Rectal smooth muscle tissue (tissue), 1 donor: Measurements from ENCODE around the gene B3GLCT.

Experiments used
- H3K27ac ChIP-seq: one replicate; pipeline ENCODE4 v1.7.0; 2013; ENCODE audit warnings: low read depth, low read length, inconsistent platforms
- H3K27me3 ChIP-seq: one replicate; pipeline ENCODE4 v1.7.0; 2013; ENCODE audit warnings: low read length; ENCODE audit not compliant: control insufficient read depth, insufficient read depth
- H3K36me3 ChIP-seq: one replicate; pipeline ENCODE4 v1.7.0; 2013; ENCODE audit warnings: low read length; ENCODE audit not compliant: control insufficient read depth, insufficient read depth
- H3K4me1 ChIP-seq: one replicate; pipeline ENCODE4 v1.7.0; 2013; ENCODE audit warnings: low read length; ENCODE audit not compliant: control insufficient read depth, insufficient read depth
- H3K4me3 ChIP-seq: one replicate; pipeline ENCODE4 v1.7.0; 2013; ENCODE audit warnings: low read length
- H3K9ac ChIP-seq: one replicate; pipeline ENCODE4 v1.7.0; 2013; ENCODE audit warnings: low read length

The B3GLCT gene

DNA sequence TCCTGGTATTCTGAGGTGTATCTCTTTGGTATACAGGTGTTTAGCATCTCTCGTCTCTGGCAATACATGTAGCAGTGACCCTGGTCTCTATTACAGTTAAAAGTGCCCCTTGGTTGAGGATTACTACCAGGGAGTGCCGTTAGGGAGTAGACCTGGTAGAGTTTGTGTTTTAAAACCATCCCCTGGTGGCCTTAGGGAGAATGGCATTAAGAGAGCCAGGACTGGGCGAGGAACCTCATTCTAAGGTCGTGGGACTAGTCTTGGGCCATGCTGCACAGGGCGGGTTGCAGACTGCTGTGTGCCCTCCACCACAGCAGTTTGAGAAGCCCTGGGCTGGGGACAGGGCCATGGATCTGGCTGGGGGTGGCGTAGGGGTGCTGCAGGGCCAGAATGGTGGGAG is 35.0 kb downstream of the B3GLCT start:
- no peaks in the 10 kb centered on the region for H3K36me3 ChIP-seq
- no peaks in the 10 kb centered on the region for H3K27me3 ChIP-seq
- H3K4me1 ChIP-seq = no peaks in the 10 kb centered on the region
- H3K27ac ChIP-seq = no peak overlapping the region
- no peak overlapping the region for H3K9ac ChIP-seq
- no peak overlapping the region for H3K4me3 ChIP-seq

DNA sequence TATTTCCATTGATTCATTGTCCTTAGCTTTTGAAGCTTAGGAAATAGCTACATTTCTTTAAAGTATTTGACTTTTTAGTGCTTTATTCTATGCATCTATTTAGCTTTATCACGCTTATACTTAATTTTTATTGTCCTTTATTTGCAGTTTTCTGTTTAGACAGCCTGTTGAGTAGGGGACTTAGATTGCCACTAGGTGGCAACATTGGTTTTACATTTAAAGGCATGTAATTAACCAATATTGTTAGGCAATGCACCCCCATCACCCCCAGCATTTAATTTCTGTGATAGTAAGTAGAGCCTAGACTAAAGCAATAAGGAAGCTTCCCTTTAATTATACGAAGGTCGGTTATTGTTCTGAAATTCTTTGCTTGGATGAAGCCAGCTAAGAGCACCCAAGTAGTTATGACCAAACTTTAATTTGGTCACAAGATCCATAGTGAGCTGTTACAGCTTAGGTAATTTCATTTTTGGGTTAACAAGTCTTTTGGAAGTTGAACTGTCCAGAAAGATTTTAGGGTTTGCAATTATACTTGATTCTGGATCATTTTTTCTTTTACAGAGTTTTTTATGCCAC is 36.5 kb downstream of the B3GLCT start:
- no peak overlapping the region for H3K27ac ChIP-seq
- no peaks in the 10 kb centered on the region for H3K27me3 ChIP-seq
- H3K9ac ChIP-seq = no peak overlapping the region
- H3K36me3 ChIP-seq = no peaks in the 10 kb centered on the region
- H3K4me3 ChIP-seq = no peak overlapping the region
- H3K4me1 ChIP-seq = no peaks in the 10 kb centered on the region

DNA sequence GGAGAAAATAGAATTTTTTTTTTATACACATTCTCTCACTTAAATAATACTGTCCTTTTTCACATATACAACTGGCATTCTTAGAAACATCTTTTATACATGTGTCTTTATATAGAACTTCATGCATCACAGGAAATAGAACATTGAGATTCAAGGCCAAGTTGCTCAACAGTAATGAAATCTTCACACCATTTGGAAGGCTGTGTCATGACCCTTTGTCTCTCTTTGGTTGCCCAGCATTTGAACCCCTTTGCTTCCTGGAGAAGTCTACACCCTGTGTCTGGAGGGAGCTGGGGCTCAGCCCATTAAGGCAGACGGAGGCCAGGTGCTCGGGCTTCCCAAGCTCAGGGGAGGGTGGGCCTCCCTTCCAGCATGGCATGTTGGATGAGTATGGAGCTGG is 41.1 kb downstream of the B3GLCT start:
- Histone ChIP-seq H3K27me3 (no peaks in the 10 kb centered on the region), H3K4me3 (no peak overlapping the region), H3K9ac (no peak overlapping the region), H3K27ac (no peak overlapping the region), H3K36me3 (no peaks in the 10 kb centered on the region), H3K4me1 (no peaks in the 10 kb centered on the region)

DNA sequence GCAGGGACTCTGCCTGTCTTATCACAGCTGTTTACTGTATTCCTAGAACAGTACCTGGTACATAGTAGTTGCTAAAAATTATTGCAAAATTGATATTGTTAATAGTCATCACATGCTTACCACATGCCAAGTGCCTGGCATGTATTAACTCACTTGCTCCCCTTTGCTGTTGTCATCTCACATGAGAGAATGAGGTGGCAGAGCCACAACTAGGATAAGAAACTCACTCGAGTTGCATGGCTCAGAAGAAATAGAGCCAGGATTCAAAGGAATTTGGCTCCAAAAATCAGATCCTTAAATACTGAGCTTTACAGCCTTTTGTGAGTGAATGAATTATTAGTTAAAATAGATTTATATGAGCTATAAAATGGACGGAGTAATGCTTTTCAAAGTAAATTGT is 42.6 kb downstream of the B3GLCT start:
- no peak overlapping the region for H3K9ac ChIP-seq
- no peak overlapping the region for H3K4me3 ChIP-seq
- no peaks in the 10 kb centered on the region for H3K4me1 ChIP-seq
- no peaks in the 10 kb centered on the region for H3K27me3 ChIP-seq
- H3K27ac ChIP-seq = no peak overlapping the region
- H3K36me3 ChIP-seq = no peaks in the 10 kb centered on the region

DNA sequence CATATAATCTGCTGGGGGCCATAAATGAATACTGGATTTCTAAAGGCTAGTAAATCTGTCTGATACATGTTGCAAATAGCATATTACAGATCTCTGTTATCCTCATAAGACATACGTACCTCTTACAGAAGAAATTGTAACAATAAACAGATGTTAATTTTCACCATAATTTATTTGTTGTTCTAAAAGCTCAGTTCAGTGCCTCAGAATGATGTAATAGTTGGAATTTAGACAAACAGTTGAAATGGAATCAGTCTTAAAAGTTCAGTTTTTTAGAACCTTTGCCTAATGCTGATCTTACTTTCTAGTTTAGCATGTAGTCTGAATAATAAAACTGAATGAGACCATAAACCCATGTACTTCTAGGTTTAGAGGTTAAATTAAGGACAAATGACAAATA is 43.1 kb downstream of the B3GLCT start:
- no peak overlapping the region for H3K4me3 ChIP-seq
- H3K4me1 ChIP-seq = no peaks in the 10 kb centered on the region
- H3K36me3 ChIP-seq = no peaks in the 10 kb centered on the region
- no peak overlapping the region for H3K9ac ChIP-seq
- no peak overlapping the region for H3K27ac ChIP-seq
- H3K27me3 ChIP-seq = no peaks in the 10 kb centered on the region

DNA sequence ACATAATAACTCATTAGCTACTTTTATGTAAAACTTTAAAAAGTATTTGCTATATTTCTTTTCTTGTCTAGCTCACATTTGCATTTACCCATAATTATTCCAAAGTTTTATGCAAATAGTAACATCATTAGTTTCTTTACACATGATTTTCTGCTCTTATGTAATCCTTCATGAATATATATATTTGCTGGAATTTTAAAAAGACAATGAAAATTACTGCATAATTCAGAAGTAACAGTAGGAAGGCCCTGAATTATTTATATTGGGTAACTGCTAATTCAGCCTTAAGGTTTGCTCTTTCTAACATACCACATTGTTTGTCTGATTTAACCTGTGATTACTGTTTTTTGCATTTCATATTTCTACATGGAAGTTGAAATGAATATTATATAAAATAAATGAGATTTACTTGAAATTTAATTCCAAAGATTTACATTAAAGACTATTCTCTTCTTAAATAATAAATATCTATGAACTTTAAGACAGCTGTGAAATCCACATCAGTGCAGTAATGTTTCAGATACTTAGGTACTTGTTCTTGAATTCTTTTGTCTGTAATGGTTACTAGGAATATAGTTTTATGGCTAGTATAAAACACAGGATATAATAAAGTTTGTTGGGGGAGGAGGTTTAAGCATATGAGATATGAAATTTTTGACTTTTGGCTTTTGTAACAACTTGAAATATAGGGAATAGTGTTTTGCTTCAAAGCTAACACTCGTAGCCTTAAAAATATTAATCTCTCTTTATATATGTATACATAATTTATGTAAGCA is 46.0 kb downstream of the B3GLCT start:
- no peaks in the 10 kb centered on the region for H3K27me3 ChIP-seq
- no peak overlapping the region for H3K27ac ChIP-seq
- H3K36me3 ChIP-seq = no peaks in the 10 kb centered on the region
- no peak overlapping the region for H3K4me3 ChIP-seq
- peaks cover 5% of the 10 kb centered on the region for H3K4me1 ChIP-seq
- no peak overlapping the region for H3K9ac ChIP-seq

DNA sequence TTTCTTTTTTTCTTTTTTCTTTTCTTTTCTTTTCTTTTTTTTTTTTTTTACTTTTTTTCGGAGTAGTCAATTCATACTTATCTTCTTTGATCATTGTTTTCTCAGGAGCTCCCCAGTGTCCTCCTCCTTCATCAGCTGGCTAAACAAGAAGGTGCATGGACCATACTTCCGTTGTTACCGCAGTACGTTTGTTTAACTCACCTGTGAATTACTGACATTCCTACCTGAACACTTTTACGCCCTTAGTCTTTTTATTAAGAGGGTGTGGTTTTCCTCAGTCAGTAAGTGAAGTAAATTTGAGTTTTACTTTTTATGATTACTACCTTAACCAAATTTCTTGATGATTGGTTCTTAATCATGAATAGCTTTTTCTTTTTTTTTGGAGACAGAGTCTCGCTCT is 47.1 kb downstream of the B3GLCT start:
- no peak overlapping the region for H3K27ac ChIP-seq
- H3K4me3 ChIP-seq = no peak overlapping the region
- peaks cover 5% of the 10 kb centered on the region for H3K4me1 ChIP-seq
- H3K9ac ChIP-seq = no peak overlapping the region
- H3K27me3 ChIP-seq = no peaks in the 10 kb centered on the region
- no peaks in the 10 kb centered on the region for H3K36me3 ChIP-seq

DNA sequence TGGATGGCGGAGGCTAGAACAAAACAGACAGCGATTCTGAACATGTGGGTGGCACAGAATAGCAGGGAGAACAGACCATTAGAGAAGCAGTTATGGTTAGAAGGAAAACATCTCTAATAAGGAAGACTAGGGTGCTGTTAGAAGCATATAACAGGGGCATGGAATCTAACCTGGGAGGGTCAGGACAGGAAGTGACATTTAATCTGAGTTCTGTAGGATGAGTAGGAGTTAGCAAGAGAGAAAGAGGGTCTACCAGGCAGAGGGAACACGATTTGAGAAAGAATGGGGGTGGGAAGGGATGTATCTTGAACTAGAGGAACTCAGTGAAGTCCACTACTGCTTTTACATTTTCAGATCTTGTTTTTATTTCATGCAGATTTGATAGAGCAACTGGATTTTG is 48.6 kb downstream of the B3GLCT start:
- Histone ChIP-seq H3K36me3 (no peaks in the 10 kb centered on the region), H3K4me1 (peaks cover 5% of the 10 kb centered on the region), H3K27ac (no peak overlapping the region), H3K9ac (no peak overlapping the region), H3K4me3 (no peak overlapping the region), H3K27me3 (no peaks in the 10 kb centered on the region)

DNA sequence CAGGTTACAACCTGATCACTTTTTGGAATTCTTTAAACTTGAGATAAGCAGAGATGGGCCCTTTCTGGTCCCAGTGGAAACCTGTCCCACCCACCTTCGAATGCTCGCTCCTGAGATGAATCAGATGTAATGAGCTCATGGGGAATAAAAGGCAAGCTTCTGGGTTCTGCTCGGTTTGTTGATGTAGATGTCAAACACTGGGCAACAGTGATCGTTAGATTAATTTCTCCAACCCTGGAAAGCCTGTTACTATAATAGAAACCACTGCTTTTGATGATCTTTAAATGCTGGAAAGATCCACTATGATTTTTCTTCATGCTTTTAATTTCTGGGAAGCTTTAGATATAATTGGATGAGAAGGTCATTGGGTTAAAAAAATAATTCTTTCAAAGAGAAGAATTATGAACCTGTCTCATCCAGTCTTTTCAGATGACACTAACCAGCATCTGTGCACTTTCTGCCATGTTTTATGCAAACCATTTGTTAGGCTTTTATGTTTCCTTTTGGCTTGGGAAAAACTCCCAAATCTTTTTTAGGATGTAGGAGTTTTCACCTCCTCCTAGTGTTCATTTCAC is 49.3 kb downstream of the B3GLCT start:
- no peak overlapping the region for H3K4me3 ChIP-seq
- H3K4me1 ChIP-seq = peaks cover 5% of the 10 kb centered on the region
- H3K36me3 ChIP-seq = no peaks in the 10 kb centered on the region
- no peak overlapping the region for H3K27ac ChIP-seq
- H3K9ac ChIP-seq = no peak overlapping the region
- H3K27me3 ChIP-seq = no peaks in the 10 kb centered on the region

DNA sequence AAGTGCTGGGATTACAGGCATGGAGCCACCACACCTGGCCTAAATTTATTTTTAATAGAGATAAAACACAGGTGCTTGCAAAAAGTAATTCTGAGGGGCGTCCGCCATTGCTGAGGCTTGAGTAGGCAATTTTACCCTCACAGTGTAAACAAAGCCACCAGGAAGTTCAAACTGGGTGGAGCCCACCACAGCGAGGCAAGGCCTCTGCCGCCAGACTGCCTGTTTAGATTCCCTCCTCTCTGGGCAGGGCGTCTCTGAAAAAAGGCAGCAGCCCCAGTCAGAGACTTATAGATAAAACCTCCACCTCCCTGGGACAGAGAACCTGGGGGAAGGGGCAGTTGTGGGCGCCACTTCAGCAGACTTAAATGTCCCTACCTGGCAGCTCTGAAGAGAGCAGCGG is 50.7 kb downstream of the B3GLCT start:
- Histone ChIP-seq H3K27ac (no peak overlapping the region), H3K36me3 (no peaks in the 10 kb centered on the region), H3K4me3 (no peak overlapping the region), H3K27me3 (no peaks in the 10 kb centered on the region), H3K4me1 (peaks cover 5% of the 10 kb centered on the region), H3K9ac (no peak overlapping the region)

DNA sequence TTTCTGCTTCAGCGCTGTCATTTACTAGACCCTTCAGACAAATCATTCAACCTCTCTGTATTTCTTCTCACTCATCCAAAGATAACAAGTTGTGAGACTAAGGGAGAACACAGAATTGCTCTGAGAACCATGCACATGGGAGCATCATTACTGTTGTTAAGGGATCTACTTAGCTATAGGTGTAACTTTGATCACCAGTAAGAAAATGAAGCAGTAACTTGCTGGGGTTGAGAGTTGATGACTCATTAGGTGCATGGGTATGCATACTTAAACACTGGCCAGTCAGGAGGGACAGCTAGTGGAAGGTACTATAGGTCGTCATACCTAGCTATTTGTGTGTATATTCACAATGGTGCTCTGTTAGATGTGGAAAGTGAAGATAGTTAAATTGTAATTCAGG is 61.5 kb downstream of the B3GLCT start:
- Histone ChIP-seq H3K36me3 (no peaks in the 10 kb centered on the region), H3K4me3 (no peak overlapping the region), H3K9ac (no peak overlapping the region), H3K4me1 (no peaks in the 10 kb centered on the region), H3K27me3 (no peaks in the 10 kb centered on the region), H3K27ac (no peak overlapping the region)

DNA sequence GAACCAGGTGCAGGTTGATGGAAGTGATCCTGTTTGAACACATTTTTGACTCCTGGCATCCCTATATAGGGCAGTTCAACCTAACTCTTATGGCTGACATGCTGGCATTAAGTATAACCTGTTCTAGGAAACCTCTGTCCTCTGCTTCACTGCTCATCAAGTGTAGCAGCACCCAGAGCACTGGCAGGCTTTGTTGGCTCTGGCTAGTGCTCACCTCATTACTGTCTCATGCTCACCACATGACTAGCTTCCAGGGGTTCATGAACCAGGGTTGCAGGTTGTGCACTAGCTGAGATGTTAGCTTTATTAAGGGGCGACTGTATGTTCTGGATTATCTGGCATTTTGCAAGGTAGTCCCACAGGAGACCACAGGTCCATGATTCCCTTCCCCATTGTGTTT is 63.6 kb downstream of the B3GLCT start:
- H3K4me1 ChIP-seq = no peaks in the 10 kb centered on the region
- no peaks in the 10 kb centered on the region for H3K27me3 ChIP-seq
- no peak overlapping the region for H3K27ac ChIP-seq
- H3K36me3 ChIP-seq = no peaks in the 10 kb centered on the region
- no peak overlapping the region for H3K4me3 ChIP-seq
- H3K9ac ChIP-seq = no peak overlapping the region

DNA sequence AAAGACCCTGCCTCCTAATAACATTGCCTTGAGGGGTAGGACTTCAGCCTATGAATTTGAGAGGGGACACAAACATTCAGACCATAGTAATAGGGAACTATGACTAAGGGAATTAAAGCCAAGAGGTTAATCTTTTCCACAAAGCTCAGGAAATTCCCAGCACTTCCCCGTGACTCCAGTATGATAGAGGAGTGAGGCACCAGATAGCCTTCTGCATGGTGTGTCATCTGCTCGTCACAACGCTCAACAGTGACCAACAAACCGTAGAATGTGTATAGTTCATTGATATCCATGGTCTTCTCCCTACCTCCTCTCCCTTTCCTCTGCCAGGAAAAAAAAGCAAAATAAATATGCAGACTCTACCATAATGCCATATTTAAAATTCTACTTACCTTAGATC is 64.4 kb downstream of the B3GLCT start:
- no peak overlapping the region for H3K9ac ChIP-seq
- H3K4me1 ChIP-seq = no peaks in the 10 kb centered on the region
- no peaks in the 10 kb centered on the region for H3K27me3 ChIP-seq
- no peak overlapping the region for H3K4me3 ChIP-seq
- no peaks in the 10 kb centered on the region for H3K36me3 ChIP-seq
- no peak overlapping the region for H3K27ac ChIP-seq
